GM19328 (cell line): Measurements from ENCODE around the gene STEAP4.

ENCODE experiments used
- ATAC-seq: cut with Tn5 transposase; IDR thresholded peaks from one replicate; pipeline ENCODE4 v1.9.1; 2021; ENCODE audit warnings: mild to moderate bottlenecking, moderate library complexity; ENCODE audit not compliant: unreplicated experiment

The STEAP4 gene

DNA sequence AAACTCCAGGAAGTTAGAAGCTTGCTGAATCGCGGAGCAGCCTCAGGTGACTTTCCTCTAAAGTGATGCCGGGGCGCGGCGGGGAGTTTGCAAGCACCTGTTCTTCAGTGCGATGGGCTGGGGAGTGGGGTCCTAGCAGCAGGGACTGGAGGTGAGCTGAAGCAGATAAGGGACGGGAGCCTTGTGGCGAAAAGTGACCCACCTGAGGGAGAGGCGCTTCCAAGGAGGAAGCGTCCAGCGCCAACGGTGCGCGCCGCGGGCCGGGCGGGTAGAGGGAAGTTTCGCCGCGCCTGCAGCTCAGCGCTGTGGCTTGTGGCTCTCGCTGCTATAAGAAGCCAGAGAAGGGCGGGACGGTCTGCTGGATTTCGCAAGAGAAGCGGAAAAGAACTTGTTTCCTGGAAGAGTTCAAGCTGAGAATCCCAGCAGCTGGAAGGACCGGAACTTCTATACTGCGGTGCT is at the start of gene STEAP4:
STEAP4 (minus strand) TSS at position 305 of the 459 bp plus-strand sequence. CDS start 22,625 bp downstream, outside the sequence.
- ATAC-seq, result no peak

DNA sequence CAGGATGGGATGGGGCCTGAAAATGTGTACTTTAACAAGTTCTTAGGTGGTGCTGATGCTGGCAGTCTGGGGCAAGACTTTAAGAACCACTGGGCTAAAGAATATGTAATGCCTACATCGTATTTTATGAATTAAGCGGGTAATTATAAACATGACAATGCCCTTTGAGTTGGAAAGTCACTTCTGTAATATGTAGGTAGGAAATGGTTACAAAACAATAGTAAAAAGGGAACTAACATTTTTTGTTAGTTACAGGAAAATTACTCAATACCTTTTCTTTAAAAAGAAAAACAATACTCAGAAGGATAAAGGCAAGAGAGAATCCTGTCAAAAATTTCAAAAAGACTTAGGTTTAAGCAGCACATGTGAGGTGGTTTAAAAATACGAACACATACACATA is 48.3 kb upstream of the STEAP4 start:
- no peak for ATAC-seq

DNA sequence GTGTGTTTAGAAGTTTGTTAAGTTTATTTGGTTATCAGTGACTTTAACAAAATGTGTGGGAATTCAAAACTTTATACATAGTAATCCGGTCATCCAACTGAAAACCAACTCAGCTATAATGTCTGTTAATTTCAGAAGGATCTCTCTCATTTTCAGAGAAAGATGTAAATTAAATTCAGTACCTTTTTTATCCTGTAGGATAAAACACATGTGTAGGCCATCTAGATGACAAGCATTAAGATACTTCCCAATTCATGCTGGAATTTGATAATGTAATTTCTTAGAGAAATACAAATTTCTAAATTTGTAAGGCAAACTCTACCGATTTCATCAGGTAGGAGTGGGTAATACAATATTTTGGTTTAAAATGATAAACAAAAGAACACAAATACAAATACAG is 43.4 kb upstream of the STEAP4 start:
- ATAC-seq, result no peak

DNA sequence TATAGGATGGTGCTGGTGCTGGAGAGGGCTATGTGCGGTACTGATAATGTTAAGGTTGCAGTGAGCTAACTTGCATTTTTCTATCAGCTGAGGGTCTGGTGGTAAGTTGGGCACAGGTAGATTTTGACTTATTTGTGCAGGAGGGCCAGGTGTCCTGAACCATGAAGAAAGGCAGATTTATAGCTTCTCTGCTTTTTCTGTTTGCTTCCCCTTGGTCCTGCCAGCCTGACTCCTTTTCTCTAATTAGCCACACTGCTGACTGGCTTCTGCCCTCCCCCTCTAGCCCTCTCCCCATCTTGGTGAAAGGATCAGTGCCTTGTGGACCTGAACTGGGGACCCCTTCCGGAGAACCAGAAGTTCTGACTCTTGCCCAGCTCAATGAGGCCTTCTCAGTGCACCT is 40.8 kb upstream of the STEAP4 start:
- ATAC-seq, result no peak

DNA sequence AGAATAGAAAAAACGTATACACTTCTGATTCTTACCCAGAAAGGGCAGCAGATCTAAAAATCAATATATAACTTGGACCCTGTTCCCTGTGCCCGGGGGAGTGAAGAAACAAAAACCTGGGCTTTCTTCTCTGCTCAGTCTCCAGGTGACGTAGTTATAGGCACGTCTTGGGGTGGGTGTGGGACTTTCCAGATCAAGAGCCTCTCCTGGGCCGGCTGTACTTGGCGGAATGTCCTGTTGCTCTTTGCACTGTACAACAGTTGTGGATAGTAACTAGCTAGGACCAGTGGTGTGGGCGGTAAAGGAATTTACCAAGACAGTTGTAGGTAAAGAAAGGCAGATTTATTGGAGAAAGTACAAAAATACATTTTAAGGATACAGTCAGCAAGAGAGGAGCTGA is 40.4 kb upstream of the STEAP4 start:
- ATAC-seq, result no peak

DNA sequence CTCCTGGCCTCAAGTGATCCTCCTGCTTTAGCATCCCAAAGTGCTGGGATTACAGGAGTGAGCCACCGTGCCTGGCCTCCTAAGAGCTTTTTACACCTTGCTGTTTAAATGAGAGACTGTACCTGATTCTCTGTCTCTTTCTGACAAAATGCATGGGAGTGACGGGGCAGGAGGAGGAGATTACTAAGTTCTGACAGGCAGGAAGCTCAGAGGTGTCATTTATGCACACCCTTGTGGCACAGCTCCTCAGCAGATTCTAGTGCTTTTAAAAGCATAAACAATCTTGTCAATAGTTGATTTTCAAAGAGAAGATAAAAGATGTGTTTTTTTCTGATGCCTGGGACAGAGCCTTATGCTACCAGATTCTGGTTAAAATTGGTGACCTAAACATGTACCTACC is 39.7 kb upstream of the STEAP4 start:
- no peak for ATAC-seq

DNA sequence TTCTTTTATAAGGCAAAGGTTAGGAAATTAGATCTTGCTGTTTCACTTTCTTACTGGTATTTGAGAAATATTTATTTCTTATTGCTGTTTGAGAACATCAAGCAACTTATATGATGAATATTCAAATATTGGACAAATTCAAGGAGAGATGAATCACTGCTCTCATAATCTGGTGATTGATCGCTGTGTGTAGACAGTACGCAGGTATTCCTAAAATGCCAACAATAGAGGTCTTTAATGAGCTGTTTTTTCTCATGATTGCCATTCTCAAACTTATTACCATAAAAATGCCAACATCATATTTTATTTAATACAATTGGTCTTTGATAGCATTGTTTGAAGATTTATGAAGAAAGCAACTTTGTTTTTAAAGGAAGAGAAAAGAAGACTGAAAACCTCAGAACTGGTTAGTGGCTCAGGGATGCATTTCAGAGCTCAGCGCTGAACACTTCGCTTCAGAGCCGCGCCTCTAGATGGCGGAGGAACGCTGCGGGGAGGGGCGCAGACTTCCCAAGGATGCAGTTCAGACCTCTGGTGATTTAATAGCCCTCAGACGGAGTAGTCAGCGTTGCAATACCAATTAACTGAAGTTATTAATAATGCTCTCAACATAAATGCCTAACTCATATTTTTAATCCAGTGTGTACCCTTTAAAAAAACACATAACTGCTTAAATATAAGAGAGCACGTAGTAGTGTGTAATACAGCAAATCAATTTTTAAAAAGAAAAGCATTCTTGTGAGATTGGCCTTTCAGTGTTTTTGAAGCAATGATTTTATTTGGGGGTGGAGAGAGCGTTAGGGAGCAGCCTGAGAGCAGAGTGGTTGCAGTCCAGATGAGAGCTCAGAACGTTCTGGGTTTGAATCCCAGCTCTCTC is 38.5 kb upstream of the STEAP4 start:
- ATAC-seq, result no peak

DNA sequence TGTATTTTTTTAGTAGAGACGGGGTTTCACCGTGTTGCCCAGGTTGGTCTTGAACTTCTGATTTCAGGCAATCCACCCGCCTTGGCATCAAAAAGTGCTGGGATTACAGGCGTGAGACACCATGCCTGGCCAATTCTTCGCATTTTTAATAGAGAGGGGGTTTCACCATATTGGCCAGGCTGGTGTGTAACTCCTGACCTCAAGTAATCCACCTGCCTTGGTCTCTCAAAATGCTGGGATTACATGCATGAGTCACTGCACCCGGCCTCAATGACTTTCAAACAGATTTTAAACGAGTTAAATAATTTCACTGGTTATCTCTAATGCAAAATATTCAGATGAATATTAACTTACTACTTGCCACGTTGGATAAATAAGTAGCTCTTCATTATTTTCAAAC is 37.6 kb upstream of the STEAP4 start:
- no peak for ATAC-seq

DNA sequence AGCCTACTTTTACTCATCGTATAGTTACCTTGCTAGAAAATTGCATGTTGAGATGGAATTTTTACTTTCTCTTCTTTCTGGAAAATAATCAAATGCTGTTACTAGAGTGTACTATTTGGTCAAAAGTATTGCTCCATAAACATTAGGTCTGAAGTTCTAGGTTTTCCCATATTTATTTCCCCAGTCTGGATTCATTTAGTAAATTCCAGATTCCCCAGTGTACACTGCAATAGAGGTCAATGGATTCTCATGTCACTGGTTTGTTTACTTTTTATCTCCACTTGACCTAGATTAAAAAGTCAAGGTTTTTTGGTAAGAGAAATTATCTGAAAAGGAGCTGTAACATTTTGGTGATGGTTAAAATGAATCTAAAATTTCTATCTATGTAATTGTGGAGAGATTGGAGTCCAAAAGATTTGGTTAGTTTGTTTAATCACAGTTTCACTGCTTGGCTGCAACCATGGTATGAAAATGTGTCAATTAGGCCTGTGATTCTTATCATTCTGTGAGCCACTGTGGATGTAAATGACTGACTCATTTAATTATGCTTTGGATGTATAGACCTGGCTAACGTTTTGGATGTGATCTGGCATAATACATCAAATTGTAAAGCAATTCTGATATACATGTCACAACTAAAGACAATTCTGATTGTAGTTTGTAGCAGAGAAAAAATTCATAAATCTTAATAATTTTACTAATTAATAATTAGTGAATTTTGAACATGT is 32.7 kb upstream of the STEAP4 start:
- ATAC-seq, result no peak

DNA sequence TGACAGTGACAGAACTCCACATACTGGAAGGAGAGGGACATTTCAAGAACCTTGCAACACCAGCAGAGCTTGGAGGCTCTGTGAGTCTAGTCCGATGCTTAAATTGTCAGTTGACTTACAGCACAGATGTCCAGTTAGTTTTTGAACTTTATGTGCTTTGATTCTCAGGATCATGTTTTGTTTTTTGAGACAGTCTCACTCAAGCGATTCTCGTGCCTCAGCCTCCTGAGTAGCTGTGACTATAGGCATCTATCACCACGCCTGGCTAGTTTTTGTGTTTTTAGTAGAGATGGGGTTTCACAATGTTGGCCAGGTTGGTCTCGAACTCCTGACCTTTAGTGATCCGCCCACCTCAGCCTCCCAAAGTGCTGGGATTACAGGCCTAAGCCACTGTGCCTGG is 31.8 kb upstream of the STEAP4 start:
- no peak for ATAC-seq

DNA sequence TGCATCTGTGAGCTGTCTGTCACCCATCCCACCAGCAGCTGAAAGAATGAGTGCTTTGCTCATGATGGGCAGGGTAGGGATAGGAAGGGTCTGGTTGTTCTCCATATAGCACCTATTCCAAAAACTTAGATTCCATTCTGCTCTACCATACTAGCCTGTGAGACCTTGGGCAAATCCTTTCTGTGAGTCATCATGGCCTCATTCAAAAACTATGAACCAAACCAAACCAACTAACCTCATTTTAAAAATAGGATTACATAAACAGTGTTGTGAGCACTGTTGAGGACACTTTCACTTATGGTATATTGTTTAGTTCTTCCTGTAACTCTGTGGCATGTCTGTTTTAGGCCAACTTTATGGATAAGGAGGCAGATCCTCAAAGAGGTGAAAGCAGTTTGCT is 30.9 kb upstream of the STEAP4 start:
- ATAC-seq, result no peak

DNA sequence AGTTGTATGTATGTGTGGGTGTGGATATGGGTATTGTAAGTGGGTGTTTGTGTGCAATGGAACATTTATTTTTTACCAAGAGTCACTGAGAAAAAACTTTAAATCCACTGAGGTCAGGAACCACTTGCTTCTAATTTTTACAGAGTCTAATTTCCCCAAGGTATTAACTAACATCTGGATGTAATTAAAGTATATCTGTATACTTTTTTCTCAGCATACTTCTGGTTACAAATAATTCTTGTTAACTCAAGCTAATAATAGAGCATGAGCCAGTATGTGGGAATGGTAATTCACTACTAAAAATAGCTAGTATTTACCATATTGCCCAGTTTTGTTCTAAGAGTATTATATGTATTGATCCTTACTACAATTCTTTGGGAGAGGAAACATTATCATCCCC is 24.6 kb upstream of the STEAP4 start:
- ATAC-seq, result no peak

DNA sequence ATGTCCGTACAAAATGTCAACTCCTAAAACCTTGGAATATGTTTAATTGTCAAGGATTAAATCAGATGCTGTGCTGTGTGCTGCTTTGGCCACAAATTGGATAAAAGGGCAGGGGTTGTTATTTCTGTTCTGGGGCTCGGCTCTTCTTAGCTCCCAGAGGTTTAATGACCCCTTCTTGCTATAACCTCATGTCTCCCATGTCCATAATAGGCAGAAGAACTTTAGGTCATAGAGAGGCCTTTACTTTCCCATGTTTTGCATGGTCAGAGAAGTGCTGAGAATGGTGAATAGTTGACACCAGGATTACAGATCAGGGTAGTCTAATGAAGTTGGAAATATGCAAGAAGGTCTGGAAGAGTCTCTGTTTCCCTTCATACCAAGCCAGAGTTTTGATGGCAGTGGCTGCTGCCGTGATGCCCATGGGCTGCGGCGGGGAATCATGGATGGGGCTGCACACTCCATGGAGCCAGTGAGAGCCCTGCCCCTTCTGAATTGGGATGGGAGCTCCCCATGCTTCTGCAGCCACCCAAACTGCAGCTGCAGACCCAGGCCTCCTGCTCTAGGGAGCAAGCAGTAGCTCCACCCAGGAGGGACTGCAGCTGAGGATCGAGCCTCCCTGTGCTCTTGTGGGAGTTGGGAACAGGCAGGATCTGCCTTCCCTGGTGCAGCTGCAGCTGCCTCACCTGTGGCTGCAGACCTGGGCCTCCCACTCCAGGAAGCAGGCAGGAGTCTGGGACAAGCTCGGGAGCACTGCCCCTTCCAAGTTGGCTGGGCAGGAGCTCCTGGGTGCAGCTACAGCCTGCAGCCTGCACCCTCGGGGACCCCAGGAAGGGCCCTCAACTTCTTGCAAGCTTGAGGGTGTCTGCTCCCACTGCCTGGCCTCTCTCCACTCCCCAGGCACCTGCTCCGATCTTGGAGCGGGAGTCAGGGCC is 23.1 kb upstream of the STEAP4 start:
- ATAC-seq, result no peak

DNA sequence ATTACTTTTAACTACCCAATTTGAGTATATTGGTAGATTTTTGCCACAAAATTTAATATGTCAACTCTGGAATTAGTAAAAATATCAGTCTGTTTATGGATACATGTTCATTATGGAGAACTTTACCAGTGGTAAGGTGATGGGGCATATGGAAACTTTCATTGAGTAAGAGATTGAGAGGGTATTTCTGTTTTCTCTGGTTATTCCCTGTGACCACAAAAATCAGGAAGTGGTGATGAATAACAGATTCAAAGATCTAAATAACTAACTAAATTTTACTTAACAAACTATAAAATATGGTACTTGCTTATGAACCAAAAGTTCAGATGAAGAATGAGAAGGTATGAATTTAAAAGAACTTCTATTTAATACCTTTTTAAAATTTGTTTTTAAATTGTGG is 22.1 kb upstream of the STEAP4 start:
- ATAC-seq, result no peak

DNA sequence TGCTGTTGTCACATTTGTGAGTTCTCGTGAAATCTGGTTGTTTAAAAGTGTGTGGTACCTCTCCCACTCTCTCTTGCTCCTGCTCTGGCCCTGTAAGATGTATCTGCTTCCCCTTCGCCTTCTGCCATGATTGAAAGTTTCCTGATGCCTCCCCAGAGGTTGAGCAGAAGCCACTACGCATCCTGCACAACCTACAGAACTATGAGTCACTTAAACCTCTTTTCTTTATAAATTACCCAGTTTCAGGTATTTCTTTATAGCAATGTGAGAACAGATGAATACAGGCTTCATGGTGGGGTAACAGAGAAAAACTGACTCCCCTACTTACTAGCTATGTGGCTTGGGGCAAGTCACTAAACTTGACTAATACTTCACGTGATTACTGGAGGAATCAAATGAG is 18.0 kb upstream of the STEAP4 start:
- no peak for ATAC-seq

DNA sequence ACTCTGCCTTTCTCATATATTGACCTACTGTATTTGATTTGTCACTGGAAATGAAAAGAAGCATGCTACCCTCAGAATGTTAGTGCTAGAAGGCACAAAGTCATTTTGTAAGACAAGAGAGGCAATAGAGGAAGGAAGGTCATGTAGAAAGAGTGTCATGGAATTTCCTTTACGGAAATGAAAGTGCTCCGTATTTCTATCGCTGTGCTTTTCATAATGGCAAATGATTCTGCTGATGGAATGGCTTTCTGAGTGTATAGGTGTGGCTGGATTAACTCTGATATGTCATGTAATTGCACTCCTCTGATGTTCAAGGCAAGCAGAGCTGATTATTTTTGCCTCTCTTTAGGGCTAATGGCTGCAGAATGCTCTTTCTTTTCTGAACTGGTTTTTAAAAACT is 15.5 kb upstream of the STEAP4 start:
- no peak for ATAC-seq

DNA sequence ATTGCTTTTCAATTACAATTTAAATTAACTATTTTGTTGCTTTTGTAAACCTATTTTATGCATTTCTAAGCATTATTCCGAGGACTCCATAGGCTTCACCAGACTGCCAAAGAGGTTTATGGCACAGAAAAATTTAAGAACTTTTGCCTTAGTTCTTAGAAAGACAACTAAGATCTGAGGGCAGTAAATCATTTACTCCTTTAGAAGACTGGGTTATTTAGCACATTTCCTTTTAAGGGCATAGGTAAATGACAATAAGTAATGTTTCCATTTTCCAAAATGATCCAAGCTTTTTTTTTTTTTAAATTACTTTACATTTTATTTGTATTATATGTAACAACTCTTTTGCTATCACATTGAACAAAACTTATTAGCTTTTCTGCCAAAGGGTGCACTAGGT is 15.0 kb upstream of the STEAP4 start:
- ATAC-seq, result no peak

DNA sequence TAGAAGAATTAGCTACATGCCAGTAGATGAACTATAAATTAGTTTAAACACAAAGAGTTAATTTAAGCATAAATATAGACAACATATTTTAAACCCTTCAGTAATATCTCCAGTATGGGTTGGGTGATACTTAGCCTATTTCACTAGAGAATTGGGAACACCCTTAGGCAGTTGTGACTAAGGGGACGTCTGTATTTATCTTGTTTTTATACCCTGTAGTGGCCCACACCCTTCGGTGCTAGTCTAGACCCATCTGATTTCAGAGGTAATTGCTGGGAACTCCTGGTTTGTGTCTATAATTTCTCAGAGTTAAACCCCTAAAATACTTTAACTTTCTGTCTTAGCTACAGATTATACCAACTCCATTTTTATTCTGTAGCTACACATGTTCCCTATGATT is 11.5 kb upstream of the STEAP4 start:
- ATAC-seq, result no peak

DNA sequence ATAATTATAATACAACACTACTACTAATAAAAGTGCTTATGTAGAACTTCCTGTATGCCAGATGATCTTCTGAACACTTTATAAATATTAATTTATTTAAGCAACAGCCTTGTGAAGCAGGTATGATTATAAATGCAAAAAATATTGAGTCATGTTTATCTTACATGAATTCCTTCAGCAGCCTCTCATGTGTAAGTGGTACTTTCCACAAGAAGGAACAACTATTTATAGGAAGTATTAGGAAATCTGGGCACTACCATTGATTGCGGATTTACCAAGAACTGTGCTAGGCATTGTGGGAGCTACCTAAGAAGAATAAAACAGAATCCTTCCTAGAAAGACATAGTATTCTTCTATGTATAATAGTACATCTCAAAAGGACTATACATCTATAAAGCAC is 10.7 kb upstream of the STEAP4 start:
- no peak for ATAC-seq

DNA sequence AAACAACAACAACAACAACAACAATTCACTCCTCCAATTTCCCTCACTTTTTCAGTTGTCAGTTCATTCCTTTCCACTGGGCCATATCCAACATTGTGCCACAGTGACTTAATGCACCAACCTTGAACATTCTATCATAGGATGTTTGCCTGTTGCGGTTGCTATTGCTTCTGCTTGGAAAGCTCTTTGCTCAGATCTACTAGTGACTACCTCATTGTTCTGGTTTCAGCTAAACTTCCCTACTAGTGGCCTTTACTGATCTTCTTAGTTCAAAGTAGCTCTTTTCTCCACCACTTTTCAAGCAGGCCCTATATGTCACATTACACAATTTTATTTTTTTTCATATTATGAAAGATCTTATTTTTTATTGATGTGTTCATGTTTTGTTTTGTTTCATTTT is 9.8 kb upstream of the STEAP4 start:
- no peak for ATAC-seq

DNA sequence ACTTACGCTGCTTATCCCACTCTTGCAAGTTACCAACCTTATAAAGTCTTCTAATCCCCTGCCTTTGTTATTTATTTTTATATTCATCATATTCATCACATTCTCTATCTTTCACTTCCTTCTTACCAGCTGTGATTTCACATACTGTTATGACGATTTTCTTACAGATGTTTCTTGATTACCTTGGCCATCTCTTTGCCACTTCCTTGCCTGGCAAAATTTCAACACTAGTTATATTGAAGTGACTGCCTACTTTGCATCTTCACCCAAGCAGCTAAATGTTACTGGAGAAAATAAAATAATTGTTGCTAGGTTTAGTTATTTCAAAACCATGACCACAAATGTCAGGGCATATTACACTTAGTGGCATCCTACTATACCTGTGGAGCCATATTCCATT is 8.8 kb upstream of the STEAP4 start:
- ATAC-seq, result no peak
